WTC11 (cell line): ENCODE results near the gene PDZRN3. TPM values are rescaled to one million over a fixed set of nuclear protein-coding genes. Genes with fewer than 3 reads are reported as not detected.

Source experiments
- ATAC-seq: fragments of 200-7000 bp; cut with Tn5 transposase; 2 replicates; pipeline ENCODE4 v1.10.0; 2021; ENCODE audit warnings: mild to moderate bottlenecking, moderate library complexity
- CTCF ChIA-PET: fragments of 300-600 bp; sonication (Branson Sonifier 250); formaldehyde crosslinking; loops from one replicate; lab custom pipeline; 2021; ENCODE audit warnings: antibody characterized with exemption; lab: Charles Lee
- POLR2A ChIA-PET: fragments of 350-600 bp; sonication (Branson Sonifier 250); formaldehyde crosslinking; loops from one replicate; lab custom pipeline; 2021; ENCODE audit warnings: antibody characterized with exemption; lab: Charles Lee
- DNase-seq: peaks from one replicate; pipeline ENCODE4 v3.0.0; 2021; ENCODE audit warnings: low spot score
- H3K27ac Mint-ChIP-seq: 2 replicates; pipeline ENCODE4 v1.8.0; 2021; ENCODE audit warnings: mixed read lengths
- H3K27me3 Mint-ChIP-seq: 2 replicates; pipeline ENCODE4 v1.8.0; 2021; ENCODE audit warnings: low read depth, mild to moderate bottlenecking, moderate library complexity, mixed read lengths
- H3K36me3 Mint-ChIP-seq: 2 replicates; pipeline ENCODE4 v1.8.0; 2021; ENCODE audit warnings: mixed read lengths
- H3K4me1 Mint-ChIP-seq: 2 replicates; pipeline ENCODE4 v1.8.0; 2022; ENCODE audit warnings: mixed read lengths
- H3K4me3 Mint-ChIP-seq: 2 replicates; pipeline ENCODE4 v1.8.0; 2021; ENCODE audit warnings: mild to moderate bottlenecking, moderate library complexity, mixed read lengths
- H3K9me3 Mint-ChIP-seq: 2 replicates; pipeline ENCODE4 v1.8.0; 2021; ENCODE audit warnings: mixed read lengths
- GRHL2 ChIP-seq: fragments of 250-450 bp; sonication (Bioruptor Pico); IDR thresholded peaks from 2 replicates; pipeline ENCODE4 v1.8.0; 2022; ENCODE audit warnings: mild to moderate bottlenecking, moderate library complexity; ENCODE audit not compliant: insufficient replicate concordance, severe bottlenecking
- GTF2I ChIP-seq: fragments of 250-450 bp; sonication (Bioruptor Pico); conservative IDR thresholded peaks from 2 replicates; pipeline ENCODE4 v1.4.0; 2021; ENCODE audit warnings: mild to moderate bottlenecking
- HMGA2 ChIP-seq: fragments of 250-450 bp; sonication (Bioruptor Pico); IDR thresholded peaks from 2 replicates; pipeline ENCODE4 v1.4.0; 2021; ENCODE audit warnings: mild to moderate bottlenecking, moderate library complexity
- JUN ChIP-seq: sonication (generic); formaldehyde crosslinking; IDR thresholded peaks from 2 replicates; pipeline ENCODE4 v1.8.0; 2023; ENCODE audit warnings: mild to moderate bottlenecking, missing genetic modification reagents
- KAT7 ChIP-seq: sonication (generic); formaldehyde crosslinking; IDR thresholded peaks from 2 replicates; pipeline ENCODE4 v1.8.1; 2023; ENCODE audit warnings: missing genetic modification reagents, mild to moderate bottlenecking, borderline replicate concordance
- MYBL2 ChIP-seq: sonication (generic); formaldehyde crosslinking; IDR thresholded peaks from 2 replicates; pipeline ENCODE4 v1.8.1; 2023; ENCODE audit warnings: mild to moderate bottlenecking, moderate library complexity, missing genetic modification reagents
- NFE2L1 ChIP-seq: sonication (generic); formaldehyde crosslinking; IDR thresholded peaks from 2 replicates; pipeline ENCODE4 v1.8.1; 2023; ENCODE audit warnings: missing genetic modification reagents
- NR2C2 ChIP-seq: sonication (generic); formaldehyde crosslinking; IDR thresholded peaks from 2 replicates; pipeline ENCODE4 v1.8.0; 2022; ENCODE audit warnings: mild to moderate bottlenecking, missing genetic modification reagents
- RELA ChIP-seq: sonication (generic); formaldehyde crosslinking; IDR thresholded peaks from 2 replicates; pipeline ENCODE4 v1.8.1; 2022; ENCODE audit warnings: missing genetic modification reagents, mild to moderate bottlenecking, borderline replicate concordance
- SMAD3 ChIP-seq: sonication (generic); formaldehyde crosslinking; IDR thresholded peaks from 2 replicates; pipeline ENCODE4 v1.8.0; 2022; ENCODE audit warnings: missing genetic modification reagents, mild to moderate bottlenecking, borderline replicate concordance
- SOX15 ChIP-seq: fragments of 250-450 bp; sonication (Bioruptor Pico); IDR thresholded peaks from 2 replicates; pipeline ENCODE4 v1.9.0; 2021; ENCODE audit warnings: mild to moderate bottlenecking
- ZNF671 ChIP-seq: fragments of 250-450 bp; sonication (Bioruptor Pico); IDR thresholded peaks from 2 replicates; pipeline ENCODE4 v1.8.0; 2021; ENCODE audit warnings: mild to moderate bottlenecking
- total RNA-seq: library from RNA; stranded (reverse); gene quantifications from 3 replicates; pipeline ENCODE4 v1.2.3, GENCODE V29; 2021
- TF ChIP-seq, protein P1 (sequence below): sonication (generic); formaldehyde crosslinking; IDR thresholded peaks from 2 replicates; pipeline ENCODE4 v1.8.1; 2023; ENCODE audit warnings: mild to moderate bottlenecking, missing genetic modification reagents
- TF ChIP-seq, protein P2 (sequence below): sonication (generic); formaldehyde crosslinking; IDR thresholded peaks from 2 replicates; pipeline ENCODE4 v1.8.1; 2022; ENCODE audit warnings: low read depth, missing genetic modification reagents, borderline replicate concordance
- TF ChIP-seq, protein P3 (sequence below): sonication (generic); formaldehyde crosslinking; IDR thresholded peaks from 2 replicates; pipeline ENCODE4 v1.8.1; 2022; ENCODE audit warnings: low read depth, mild to moderate bottlenecking, moderate library complexity, missing genetic modification reagents, borderline replicate concordance
- TF ChIP-seq, protein P4 (sequence below): fragments of 250-450 bp; sonication (Bioruptor Pico); IDR thresholded peaks from 2 replicates; pipeline ENCODE4 v1.9.0; 2021; ENCODE audit warnings: mild to moderate bottlenecking
- TF ChIP-seq, protein P5 (sequence below): sonication (generic); formaldehyde crosslinking; IDR thresholded peaks from 2 replicates; pipeline ENCODE4 v1.8.0; 2022; ENCODE audit warnings: mild to moderate bottlenecking, missing genetic modification reagents
- TF ChIP-seq, protein P6 (sequence below): sonication (generic); formaldehyde crosslinking; IDR thresholded peaks from 2 replicates; pipeline ENCODE4 v1.8.1; 2023; ENCODE audit warnings: mild to moderate bottlenecking, missing genetic modification reagents
- TF ChIP-seq, protein P7 (sequence below): fragments of 250-450 bp; sonication (Bioruptor Pico); IDR thresholded peaks from 2 replicates; pipeline ENCODE4 v1.8.0; 2021; ENCODE audit warnings: mild to moderate bottlenecking
- TF ChIP-seq, protein P8 (sequence below): sonication (generic); formaldehyde crosslinking; IDR thresholded peaks from 2 replicates; pipeline ENCODE4 v1.8.1; 2022; ENCODE audit warnings: mild to moderate bottlenecking, moderate library complexity, missing genetic modification reagents
- TF ChIP-seq, protein P9 (sequence below): sonication (generic); formaldehyde crosslinking; IDR thresholded peaks from 2 replicates; pipeline ENCODE4 v1.8.1; 2022; ENCODE audit warnings: mild to moderate bottlenecking, missing genetic modification reagents, moderate library complexity, borderline replicate concordance

Gene PDZRN3
- total RNA-seq, 1 experiment from 2014 or later, result 9.5 TPM

DNA sequence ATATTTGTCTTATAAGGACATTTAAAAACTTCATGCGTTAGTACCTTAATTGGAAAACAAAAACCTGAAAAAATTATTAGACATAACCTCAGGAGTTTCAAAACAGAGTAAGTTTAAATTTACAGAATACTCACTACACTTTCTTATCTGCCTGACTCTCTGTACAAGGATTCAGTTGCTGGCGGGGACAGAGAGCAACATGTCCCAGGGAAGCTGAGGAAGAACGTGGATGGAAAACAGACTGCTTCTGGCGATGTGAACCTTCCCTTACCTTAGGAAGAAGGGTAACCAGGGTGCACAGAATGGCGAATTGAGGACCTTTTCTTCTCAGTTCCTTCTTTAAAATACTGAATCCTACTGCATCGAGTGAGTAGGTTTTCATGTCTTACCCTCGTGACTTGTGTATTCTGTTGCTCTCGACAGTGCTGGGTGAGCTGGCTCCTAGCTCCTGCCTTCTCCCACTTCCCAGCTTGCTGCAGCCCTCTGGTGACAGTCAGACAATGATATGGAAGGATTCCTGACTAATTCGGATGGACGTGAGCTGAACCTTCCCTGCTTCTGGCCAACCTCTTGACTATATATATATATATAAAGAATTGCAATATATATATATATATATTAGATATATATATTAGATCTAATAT lies 178.2 kb downstream of the PDZRN3 start (continued):
- TF ChIP-seq HMGA2, result no peak
- TF ChIP-seq, protein P1, sequence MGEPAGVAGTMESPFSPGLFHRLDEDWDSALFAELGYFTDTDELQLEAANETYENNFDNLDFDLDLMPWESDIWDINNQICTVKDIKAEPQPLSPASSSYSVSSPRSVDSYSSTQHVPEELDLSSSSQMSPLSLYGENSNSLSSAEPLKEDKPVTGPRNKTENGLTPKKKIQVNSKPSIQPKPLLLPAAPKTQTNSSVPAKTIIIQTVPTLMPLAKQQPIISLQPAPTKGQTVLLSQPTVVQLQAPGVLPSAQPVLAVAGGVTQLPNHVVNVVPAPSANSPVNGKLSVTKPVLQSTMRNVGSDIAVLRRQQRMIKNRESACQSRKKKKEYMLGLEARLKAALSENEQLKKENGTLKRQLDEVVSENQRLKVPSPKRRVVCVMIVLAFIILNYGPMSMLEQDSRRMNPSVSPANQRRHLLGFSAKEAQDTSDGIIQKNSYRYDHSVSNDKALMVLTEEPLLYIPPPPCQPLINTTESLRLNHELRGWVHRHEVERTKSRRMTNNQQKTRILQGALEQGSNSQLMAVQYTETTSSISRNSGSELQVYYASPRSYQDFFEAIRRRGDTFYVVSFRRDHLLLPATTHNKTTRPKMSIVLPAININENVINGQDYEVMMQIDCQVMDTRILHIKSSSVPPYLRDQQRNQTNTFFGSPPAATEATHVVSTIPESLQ (CRISPR knock-in tag), result no peak
- TF ChIP-seq SOX15 (CRISPR knock-in tag), result no peak

DNA sequence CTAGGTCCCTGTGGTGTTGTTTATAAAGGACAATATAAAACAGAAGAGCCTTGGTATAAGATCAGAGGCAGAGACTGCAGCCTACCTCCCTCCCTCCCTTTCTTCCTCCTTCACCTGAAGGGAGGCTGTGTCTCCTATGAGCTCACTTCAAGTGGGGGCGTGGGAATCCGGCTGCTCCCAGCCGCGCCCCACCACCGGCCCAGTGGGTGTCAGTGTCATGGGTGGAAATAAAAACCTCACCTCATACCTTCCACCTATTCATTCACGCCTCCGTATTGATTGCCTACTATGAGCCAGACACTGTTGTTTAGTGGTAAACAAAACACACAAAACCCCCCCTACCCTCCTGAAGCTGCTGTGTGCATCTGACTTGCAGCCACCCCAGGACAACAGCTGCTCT lies 181.9 kb downstream of the PDZRN3 start:
- no peak for DNase-seq
- POLR2A ChIA-PET, result no interaction called here
- Mint-ChIP-seq H3K36me3 (no peaks in the 10 kb centered on the region), H3K9me3 (no peaks in the 10 kb centered on the region), H3K27ac (no peak overlapping the region), H3K4me1 (peaks cover 5% of the 10 kb centered on the region; the same call in 1 of the 2 replicates), H3K27me3 (no peaks in the 10 kb centered on the region), H3K4me3 (no peak overlapping the region)
- ATAC-seq, result no peak
- CTCF ChIA-PET, result interaction anchor here (0.7 to 1.5 kb wide), 2 partner anchors 9 to 65 kb away, joined by 3 read pairs; no protein-coding TSS in a partner anchor
- TF ChIP-seq, protein P2, sequence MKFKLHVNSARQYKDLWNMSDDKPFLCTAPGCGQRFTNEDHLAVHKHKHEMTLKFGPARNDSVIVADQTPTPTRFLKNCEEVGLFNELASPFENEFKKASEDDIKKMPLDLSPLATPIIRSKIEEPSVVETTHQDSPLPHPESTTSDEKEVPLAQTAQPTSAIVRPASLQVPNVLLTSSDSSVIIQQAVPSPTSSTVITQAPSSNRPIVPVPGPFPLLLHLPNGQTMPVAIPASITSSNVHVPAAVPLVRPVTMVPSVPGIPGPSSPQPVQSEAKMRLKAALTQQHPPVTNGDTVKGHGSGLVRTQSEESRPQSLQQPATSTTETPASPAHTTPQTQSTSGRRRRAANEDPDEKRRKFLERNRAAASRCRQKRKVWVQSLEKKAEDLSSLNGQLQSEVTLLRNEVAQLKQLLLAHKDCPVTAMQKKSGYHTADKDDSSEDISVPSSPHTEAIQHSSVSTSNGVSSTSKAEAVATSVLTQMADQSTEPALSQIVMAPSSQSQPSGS (CRISPR knock-in tag), result no peak
- TF ChIP-seq, protein P3, sequence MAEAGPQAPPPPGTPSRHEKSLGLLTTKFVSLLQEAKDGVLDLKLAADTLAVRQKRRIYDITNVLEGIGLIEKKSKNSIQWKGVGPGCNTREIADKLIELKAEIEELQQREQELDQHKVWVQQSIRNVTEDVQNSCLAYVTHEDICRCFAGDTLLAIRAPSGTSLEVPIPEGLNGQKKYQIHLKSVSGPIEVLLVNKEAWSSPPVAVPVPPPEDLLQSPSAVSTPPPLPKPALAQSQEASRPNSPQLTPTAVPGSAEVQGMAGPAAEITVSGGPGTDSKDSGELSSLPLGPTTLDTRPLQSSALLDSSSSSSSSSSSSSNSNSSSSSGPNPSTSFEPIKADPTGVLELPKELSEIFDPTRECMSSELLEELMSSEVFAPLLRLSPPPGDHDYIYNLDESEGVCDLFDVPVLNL (CRISPR knock-in tag), result no peak
- TF ChIP-seq NR2C2 (CRISPR knock-in tag) (no peak), RELA (CRISPR knock-in tag) (no peak), ZNF671 (CRISPR knock-in tag) (no peak), KAT7 (CRISPR knock-in tag) (no peak), MYBL2 (CRISPR knock-in tag) (no peak), GRHL2 (no peak), SMAD3 (CRISPR knock-in tag) (no peak), JUN (CRISPR knock-in tag) (no peak), GTF2I (no peak), NFE2L1 (no peak)
- TF ChIP-seq, protein P4, sequence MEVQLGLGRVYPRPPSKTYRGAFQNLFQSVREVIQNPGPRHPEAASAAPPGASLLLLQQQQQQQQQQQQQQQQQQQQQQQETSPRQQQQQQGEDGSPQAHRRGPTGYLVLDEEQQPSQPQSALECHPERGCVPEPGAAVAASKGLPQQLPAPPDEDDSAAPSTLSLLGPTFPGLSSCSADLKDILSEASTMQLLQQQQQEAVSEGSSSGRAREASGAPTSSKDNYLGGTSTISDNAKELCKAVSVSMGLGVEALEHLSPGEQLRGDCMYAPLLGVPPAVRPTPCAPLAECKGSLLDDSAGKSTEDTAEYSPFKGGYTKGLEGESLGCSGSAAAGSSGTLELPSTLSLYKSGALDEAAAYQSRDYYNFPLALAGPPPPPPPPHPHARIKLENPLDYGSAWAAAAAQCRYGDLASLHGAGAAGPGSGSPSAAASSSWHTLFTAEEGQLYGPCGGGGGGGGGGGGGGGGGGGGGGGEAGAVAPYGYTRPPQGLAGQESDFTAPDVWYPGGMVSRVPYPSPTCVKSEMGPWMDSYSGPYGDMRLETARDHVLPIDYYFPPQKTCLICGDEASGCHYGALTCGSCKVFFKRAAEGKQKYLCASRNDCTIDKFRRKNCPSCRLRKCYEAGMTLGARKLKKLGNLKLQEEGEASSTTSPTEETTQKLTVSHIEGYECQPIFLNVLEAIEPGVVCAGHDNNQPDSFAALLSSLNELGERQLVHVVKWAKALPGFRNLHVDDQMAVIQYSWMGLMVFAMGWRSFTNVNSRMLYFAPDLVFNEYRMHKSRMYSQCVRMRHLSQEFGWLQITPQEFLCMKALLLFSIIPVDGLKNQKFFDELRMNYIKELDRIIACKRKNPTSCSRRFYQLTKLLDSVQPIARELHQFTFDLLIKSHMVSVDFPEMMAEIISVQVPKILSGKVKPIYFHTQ, result no peak
- TF ChIP-seq, protein P5, sequence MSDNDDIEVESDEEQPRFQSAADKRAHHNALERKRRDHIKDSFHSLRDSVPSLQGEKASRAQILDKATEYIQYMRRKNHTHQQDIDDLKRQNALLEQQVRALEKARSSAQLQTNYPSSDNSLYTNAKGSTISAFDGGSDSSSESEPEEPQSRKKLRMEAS (CRISPR knock-in tag), result no peak
- TF ChIP-seq, protein P6, sequence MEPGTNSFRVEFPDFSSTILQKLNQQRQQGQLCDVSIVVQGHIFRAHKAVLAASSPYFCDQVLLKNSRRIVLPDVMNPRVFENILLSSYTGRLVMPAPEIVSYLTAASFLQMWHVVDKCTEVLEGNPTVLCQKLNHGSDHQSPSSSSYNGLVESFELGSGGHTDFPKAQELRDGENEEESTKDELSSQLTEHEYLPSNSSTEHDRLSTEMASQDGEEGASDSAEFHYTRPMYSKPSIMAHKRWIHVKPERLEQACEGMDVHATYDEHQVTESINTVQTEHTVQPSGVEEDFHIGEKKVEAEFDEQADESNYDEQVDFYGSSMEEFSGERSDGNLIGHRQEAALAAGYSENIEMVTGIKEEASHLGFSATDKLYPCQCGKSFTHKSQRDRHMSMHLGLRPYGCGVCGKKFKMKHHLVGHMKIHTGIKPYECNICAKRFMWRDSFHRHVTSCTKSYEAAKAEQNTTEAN (CRISPR knock-in tag), result no peak
- TF ChIP-seq, protein P7, sequence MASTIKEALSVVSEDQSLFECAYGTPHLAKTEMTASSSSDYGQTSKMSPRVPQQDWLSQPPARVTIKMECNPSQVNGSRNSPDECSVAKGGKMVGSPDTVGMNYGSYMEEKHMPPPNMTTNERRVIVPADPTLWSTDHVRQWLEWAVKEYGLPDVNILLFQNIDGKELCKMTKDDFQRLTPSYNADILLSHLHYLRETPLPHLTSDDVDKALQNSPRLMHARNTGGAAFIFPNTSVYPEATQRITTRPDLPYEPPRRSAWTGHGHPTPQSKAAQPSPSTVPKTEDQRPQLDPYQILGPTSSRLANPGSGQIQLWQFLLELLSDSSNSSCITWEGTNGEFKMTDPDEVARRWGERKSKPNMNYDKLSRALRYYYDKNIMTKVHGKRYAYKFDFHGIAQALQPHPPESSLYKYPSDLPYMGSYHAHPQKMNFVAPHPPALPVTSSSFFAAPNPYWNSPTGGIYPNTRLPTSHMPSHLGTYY (CRISPR knock-in tag), result no peak
- TF ChIP-seq, protein P8, sequence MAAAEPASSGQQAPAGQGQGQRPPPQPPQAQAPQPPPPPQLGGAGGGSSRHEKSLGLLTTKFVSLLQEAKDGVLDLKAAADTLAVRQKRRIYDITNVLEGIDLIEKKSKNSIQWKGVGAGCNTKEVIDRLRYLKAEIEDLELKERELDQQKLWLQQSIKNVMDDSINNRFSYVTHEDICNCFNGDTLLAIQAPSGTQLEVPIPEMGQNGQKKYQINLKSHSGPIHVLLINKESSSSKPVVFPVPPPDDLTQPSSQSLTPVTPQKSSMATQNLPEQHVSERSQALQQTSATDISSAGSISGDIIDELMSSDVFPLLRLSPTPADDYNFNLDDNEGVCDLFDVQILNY, result no peak
- TF ChIP-seq, protein P9, sequence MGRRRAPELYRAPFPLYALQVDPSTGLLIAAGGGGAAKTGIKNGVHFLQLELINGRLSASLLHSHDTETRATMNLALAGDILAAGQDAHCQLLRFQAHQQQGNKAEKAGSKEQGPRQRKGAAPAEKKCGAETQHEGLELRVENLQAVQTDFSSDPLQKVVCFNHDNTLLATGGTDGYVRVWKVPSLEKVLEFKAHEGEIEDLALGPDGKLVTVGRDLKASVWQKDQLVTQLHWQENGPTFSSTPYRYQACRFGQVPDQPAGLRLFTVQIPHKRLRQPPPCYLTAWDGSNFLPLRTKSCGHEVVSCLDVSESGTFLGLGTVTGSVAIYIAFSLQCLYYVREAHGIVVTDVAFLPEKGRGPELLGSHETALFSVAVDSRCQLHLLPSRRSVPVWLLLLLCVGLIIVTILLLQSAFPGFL (CRISPR knock-in tag), result no peak
- TF ChIP-seq, protein P1 (CRISPR knock-in tag), result no peak
